Cardiac fibroblast (primary cell): ENCODE data around the gene PTPRN2.

ENCODE experiments used
- DNase-seq, 2 donors: peaks; one replicate each; pipeline versions ENCODE4 v3.0.0 to v3.0.0-alpha.2; 2010; ENCODE audit warnings: low read depth in 2 of 2
- H3K4me3 ChIP-seq, 2 donors: replicated peaks in 1 of 2; 1 replicate in 1 of 2; 2 replicates in 1 of 2; pipeline ENCODE4 v1.5.1; 2011; ENCODE audit warnings: low read depth in 2 of 2, low read length in 2 of 2, mild to moderate bottlenecking in 2 of 2, moderate library complexity in 1 of 2
- CTCF ChIP-seq: IDR thresholded peaks from one replicate; pipeline ENCODE4 v1.5.1; 2011; ENCODE audit warnings: low read depth, mild to moderate bottlenecking, low read length, inconsistent platforms

Gene PTPRN2

GRCh38 chr7:158128572-158128971 lies 459.1 kb downstream of the PTPRN2 start:
- DNase-seq, result no peak
- no peak for TF ChIP-seq CTCF
- H3K4me3 ChIP-seq, result no peak overlapping the region

GRCh38 chr7:158127241-158127640 lies 460.4 kb downstream of the PTPRN2 start:
- H3K4me3 ChIP-seq, result no peak overlapping the region
- TF ChIP-seq CTCF, result no peak
- DNase-seq, result no peak

- no peak overlapping the region for H3K4me3 ChIP-seq
These were observed 461.0 kb downstream of the PTPRN2 start for GRCh38 chr7:158126661-158127060.

GRCh38 chr7:158125721-158126120 lies 461.9 kb downstream of the PTPRN2 start:
- H3K4me3 ChIP-seq, result no peak overlapping the region
- no peak for DNase-seq
- TF ChIP-seq CTCF, result no peak

More at GRCh38 chr7:158126661-158127060, 461.0 kb downstream of the PTPRN2 start:
- no peak for DNase-seq
- no peak for TF ChIP-seq CTCF

- no peak for DNase-seq
- TF ChIP-seq CTCF, result no peak
These were observed 462.5 kb downstream of the PTPRN2 start for GRCh38 chr7:158125091-158125490.

GRCh38 chr7:158124671-158125079 lies 462.9 kb downstream of the PTPRN2 start:
- DNase-seq, result no peak
- TF ChIP-seq CTCF, result no peak
- no peak overlapping the region for H3K4me3 ChIP-seq

More at GRCh38 chr7:158125091-158125490, 462.5 kb downstream of the PTPRN2 start:
- H3K4me3 ChIP-seq, result no peak overlapping the region

GRCh38 chr7:158123753-158124152 lies 463.9 kb downstream of the PTPRN2 start:
- H3K4me3 ChIP-seq, result no peak overlapping the region
- DNase-seq, result no peak
- no peak for TF ChIP-seq CTCF
